Liver (tissue), 3 donors: ENCODE measurements around the gene IDH3A.

ENCODE experiments used
- HNF4A ChIP-seq, 2 donors: conservative IDR thresholded peaks; 2 replicates each; pipeline ENCODE4 v1.6.1; 2016; ENCODE audit warnings: antibody characterized with exemption in 2 of 2, mild to moderate bottlenecking in 2 of 2
- YY1 ChIP-seq: IDR thresholded peaks from 2 replicates; pipeline ENCODE4 v1.6.1; 2016; ENCODE audit warnings: antibody characterized with exemption, mild to moderate bottlenecking
- TF ChIP-seq, protein P1 (sequence below): fragments of 150-350 bp; IDR thresholded peaks from 2 replicates; pipeline ENCODE4 v1.5.1; 2017; ENCODE audit warnings: improper control_type of control experiment, low read depth, low read length; ENCODE audit not compliant: missing input control
- TF ChIP-seq, protein P2 (sequence below): IDR thresholded peaks from 2 replicates; pipeline ENCODE4 v1.6.1; 2016; ENCODE audit warnings: antibody characterized with exemption
- donor health status: healthy.
- donor health status: healthy.

DNA sequence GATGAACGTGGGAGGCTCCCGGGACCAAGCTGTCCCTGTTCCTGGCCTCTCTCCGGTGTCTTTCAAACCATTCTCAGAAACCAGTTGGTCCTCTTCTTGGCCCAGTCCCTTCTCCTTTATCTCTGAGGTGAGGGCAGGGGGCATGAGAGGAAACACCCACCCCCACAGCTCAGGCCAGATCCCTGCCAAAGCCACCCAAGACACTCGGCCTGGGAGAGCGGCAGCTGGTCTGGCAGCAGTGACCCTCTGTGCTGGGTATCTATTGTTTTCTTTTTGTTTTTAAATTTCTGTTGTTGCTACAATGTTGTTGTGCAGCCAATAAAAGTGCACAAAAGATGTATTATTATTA lies 57.9 kb downstream of the IDH3A start:
- TF ChIP-seq HNF4A (conservative IDR thresholded peaks at IDR 0.05): no peak
- TF ChIP-seq, protein P1, sequence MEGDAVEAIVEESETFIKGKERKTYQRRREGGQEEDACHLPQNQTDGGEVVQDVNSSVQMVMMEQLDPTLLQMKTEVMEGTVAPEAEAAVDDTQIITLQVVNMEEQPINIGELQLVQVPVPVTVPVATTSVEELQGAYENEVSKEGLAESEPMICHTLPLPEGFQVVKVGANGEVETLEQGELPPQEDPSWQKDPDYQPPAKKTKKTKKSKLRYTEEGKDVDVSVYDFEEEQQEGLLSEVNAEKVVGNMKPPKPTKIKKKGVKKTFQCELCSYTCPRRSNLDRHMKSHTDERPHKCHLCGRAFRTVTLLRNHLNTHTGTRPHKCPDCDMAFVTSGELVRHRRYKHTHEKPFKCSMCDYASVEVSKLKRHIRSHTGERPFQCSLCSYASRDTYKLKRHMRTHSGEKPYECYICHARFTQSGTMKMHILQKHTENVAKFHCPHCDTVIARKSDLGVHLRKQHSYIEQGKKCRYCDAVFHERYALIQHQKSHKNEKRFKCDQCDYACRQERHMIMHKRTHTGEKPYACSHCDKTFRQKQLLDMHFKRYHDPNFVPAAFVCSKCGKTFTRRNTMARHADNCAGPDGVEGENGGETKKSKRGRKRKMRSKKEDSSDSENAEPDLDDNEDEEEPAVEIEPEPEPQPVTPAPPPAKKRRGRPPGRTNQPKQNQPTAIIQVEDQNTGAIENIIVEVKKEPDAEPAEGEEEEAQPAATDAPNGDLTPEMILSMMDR: no peak
- TF ChIP-seq, protein P2, sequence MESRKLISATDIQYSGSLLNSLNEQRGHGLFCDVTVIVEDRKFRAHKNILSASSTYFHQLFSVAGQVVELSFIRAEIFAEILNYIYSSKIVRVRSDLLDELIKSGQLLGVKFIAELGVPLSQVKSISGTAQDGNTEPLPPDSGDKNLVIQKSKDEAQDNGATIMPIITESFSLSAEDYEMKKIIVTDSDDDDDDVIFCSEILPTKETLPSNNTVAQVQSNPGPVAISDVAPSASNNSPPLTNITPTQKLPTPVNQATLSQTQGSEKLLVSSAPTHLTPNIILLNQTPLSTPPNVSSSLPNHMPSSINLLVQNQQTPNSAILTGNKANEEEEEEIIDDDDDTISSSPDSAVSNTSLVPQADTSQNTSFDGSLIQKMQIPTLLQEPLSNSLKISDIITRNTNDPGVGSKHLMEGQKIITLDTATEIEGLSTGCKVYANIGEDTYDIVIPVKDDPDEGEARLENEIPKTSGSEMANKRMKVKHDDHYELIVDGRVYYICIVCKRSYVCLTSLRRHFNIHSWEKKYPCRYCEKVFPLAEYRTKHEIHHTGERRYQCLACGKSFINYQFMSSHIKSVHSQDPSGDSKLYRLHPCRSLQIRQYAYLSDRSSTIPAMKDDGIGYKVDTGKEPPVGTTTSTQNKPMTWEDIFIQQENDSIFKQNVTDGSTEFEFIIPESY: no peak
- TF ChIP-seq YY1: no peak
